Measurements from ENCODE around the gene KAZALD1.

GRCh38 chr10:101113890-101114403 is 52.2 kb downstream of the KAZALD1 start:
- TF ChIP-seq ATF3 (IDR thresholded peaks at IDR 0.05) (no peak), CTCF (IDR thresholded peaks at IDR 0.05 in 2 of 3, conservative IDR thresholded peaks at IDR 0.05 in 1 of 3; ENCODE audit: borderline replicate concordance in 1 of 3, insufficient read depth in 1 of 3, low read depth in 2 of 3, low read length in 2 of 3) (no peak), POLR2A (IDR thresholded peaks at IDR 0.05; ENCODE audit: borderline replicate concordance, extremely low read depth, insufficient read depth, insufficient read length) (no peak), CEBPB (IDR thresholded peaks at IDR 0.05; ENCODE audit: low read depth) (no peak), ZFX (IDR thresholded peaks at IDR 0.05) (no peak), SIN3A (IDR thresholded peaks at IDR 0.05; ENCODE audit: low read depth) (no peak), ZNF274 (IDR thresholded peaks at IDR 0.05; ENCODE audit: low read depth, low read length) (no peak)

All from HCT116 (cell line).